Right lobe of liver (tissue), 6 donors: Measurements from ENCODE around the gene OLIG3. TPM values are rescaled to one million over a fixed set of nuclear protein-coding genes. Genes with fewer than 3 reads are reported as not detected.

Source experiments
- ATAC-seq, 4 donors: fragments of 200-7000 bp; cut with Tn5 transposase; one replicate each; pipeline ENCODE4 v1.9.1; 2020; ENCODE audit warnings: mild to moderate bottlenecking in 4 of 4, moderate library complexity in 4 of 4
- DNase-seq, 3 donors: peaks; one replicate each; pipeline ENCODE4 v3.0.0-alpha.2; 2020
- H3K27ac ChIP-seq, 3 donors: fragments of 200-600 bp; one replicate each; pipeline ENCODE4 v1.8.0; 2022
- H3K27me3 ChIP-seq, 2 donors: fragments of 200-600 bp; one replicate each; pipeline ENCODE4 v1.8.0; 2022
- H3K36me3 ChIP-seq, 4 donors: fragments of 200-600 bp; sonication (generic) in 1 of 4; one replicate each; pipeline versions ENCODE4 v1.5.1 to v1.8.0; 2017 to 2022; ENCODE audit warnings: control low read depth in 1 of 4
- H3K4me1 ChIP-seq, 4 donors: fragments of 200-600 bp; sonication (generic) in 1 of 4; one replicate each; pipeline versions ENCODE4 v1.5.1 to v1.8.0; 2017 to 2022; ENCODE audit warnings: control low read depth in 1 of 4
- H3K4me3 ChIP-seq, 3 donors: fragments of 200-600 bp; one replicate each; pipeline ENCODE4 v1.8.0; 2022
- H3K9me3 ChIP-seq, 4 donors: fragments of 200-600 bp; sonication (generic) in 1 of 4; one replicate each; pipeline versions ENCODE4 v1.5.1 to v1.8.0; 2017 to 2022; ENCODE audit warnings: control low read depth in 1 of 4
- POLR2A ChIP-seq: fragments of 450-650 bp; IDR thresholded peaks from one replicate; pipeline ENCODE4 v1.6.1; 2017; ENCODE audit warnings: antibody characterized with exemption, mild to moderate bottlenecking
- WGBS: methylation state at CpG from one replicate; pipeline ENCODE4 v1.1.6; 2018; ENCODE audit warnings: low coverage, low lambda C conversion rate; ENCODE audit not compliant: insufficient coverage; ENCODE audit errors: missing lambda C conversion rate; 5-methylcytosine and 5-hydroxymethylcytosine counted together
- intact Hi-C, 2 donors: fragments of 100-400 bp; cut with DNase I; formaldehyde crosslinking; loops; one replicate each; pipeline versions ENCODE4 v1.11.2 to v1.14.1; 2022
- long read RNA-seq: library from polyadenylated mRNA; unstranded; transcript quantifications from one replicate; pipeline ENCODE4 v2.0.0, GENCODE V29; 2019
- total RNA-seq, 6 experiments: library from RNA; depleted of rRNA in 2 of 6; stranded (reverse); fragments of >200 nt in 2 of 6; fragmentation: NEBNext Ultra II Directional in 3 of 6; extraction: Animal tissue kit (Norgen Biotek cat#: 25700) in 3 of 6; gene quantifications; one replicate each; pipeline versions ENCODE4 v1.1.0 to v1.2.4, GENCODE V29; 2016 to 2023
- TF ChIP-seq, protein P1 (sequence below), 4 donors: fragments of 200-600 bp in 3 of 4; fragments of 450-650 bp in 1 of 4; IDR thresholded peaks; one replicate each; pipeline versions ENCODE4 v1.5.1 to v1.8.0; 2016 to 2022; ENCODE audit warnings: antibody characterized with exemption in 4 of 4, mild to moderate bottlenecking in 2 of 4
- donor health status: DM: no; HTN: yes; CAD: no.
- donor health status: DM: no; HTN: no; CAD: no.
- donor health status: DM: no; HTN: no; CAD: no.
- donor health status: DM: no; HTN: yes; CAD: no.
- donor health status: DM: no; HTN: yes; CAD: no.

The OLIG3 gene
- total RNA-seq, result not detected
- long read RNA-seq, result 0 reads

DNA sequence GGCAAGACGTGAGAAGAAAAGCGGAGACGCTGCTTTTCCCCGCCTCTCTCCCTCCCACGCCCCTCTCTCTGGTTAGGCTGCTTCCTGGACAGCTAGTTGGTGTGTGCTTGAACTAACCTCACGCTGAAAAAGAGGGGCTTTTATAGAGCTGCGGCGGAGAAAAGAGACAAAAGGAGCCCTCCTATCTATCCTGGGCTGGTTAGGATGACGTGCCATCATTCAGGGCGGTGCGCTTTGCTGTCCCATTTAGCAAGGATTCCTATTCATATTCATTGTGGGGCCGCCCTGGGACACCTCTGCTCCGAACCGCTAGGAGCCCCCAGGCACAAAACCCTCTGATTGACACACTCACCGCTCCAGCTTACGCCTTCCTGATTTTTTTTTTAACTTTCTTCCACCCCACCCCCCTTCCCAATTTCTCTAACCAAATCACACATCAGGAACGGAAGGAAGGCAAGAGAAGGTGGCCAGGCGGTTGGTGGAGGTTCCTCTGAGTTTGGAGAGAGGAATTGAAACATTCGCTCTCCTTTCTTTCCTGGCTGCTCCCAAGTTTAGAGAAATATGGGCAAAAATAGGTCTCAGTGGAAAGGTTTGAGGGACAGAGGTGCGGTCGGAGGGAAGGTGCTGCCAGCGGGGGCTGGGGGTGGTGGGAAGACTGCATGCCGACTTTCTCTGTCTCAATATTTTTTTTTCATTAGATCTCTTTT lies at the start of gene OLIG3:
TSS of gene OLIG3 (minus strand) at position 114 of the 707 bp plus-strand sequence. CDS start 224 bp downstream, outside the sequence.
- Histone ChIP-seq H3K4me3 (no peak within 1 kb of the TSS), H3K27ac (no peak within 1 kb of the TSS), H3K36me3 (no peaks in the 10 kb centered on the region), H3K4me1 (peaks cover 0 to 15% (median 0%) of the 10 kb centered on the region in 4 donors), H3K9me3 (no peaks in the 10 kb centered on the region), H3K27me3 (peaks cover 31 to 68% of the 10 kb centered on the region in 2 donors)
- TF ChIP-seq, protein P1, sequence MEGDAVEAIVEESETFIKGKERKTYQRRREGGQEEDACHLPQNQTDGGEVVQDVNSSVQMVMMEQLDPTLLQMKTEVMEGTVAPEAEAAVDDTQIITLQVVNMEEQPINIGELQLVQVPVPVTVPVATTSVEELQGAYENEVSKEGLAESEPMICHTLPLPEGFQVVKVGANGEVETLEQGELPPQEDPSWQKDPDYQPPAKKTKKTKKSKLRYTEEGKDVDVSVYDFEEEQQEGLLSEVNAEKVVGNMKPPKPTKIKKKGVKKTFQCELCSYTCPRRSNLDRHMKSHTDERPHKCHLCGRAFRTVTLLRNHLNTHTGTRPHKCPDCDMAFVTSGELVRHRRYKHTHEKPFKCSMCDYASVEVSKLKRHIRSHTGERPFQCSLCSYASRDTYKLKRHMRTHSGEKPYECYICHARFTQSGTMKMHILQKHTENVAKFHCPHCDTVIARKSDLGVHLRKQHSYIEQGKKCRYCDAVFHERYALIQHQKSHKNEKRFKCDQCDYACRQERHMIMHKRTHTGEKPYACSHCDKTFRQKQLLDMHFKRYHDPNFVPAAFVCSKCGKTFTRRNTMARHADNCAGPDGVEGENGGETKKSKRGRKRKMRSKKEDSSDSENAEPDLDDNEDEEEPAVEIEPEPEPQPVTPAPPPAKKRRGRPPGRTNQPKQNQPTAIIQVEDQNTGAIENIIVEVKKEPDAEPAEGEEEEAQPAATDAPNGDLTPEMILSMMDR (IDR thresholded peaks at IDR 0.05), result no peak
- no peak for TF ChIP-seq POLR2A
- no peak for DNase-seq
- ATAC-seq, result no peak
- intact Hi-C loops, result no loop called here
- 12% methylated on average over 21 of the region's 23 CpGs for WGBS

DNA sequence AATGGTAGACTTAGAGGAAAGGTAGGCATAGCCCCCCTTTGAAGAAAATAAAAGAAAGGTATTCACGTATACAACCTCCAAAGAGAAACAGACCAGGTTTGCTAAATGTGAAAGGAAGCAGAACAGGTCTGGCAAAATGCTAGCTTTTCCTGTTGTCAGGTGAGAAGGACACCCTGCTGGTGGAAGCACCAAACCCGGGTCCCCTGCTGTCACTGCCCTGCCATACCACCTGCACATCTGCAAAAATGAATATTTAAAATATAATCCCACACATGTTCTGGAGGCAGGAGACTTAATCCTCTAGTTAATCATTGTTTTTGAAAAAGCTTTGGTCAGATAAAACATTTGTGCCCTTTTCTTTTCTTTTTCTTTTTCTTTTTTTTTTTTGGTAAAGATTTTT lies 48.9 kb upstream of the OLIG3 start:
- intact Hi-C loops, result no loop called here
- DNase-seq (no peak), ATAC-seq (no peak)
- Histone ChIP-seq H3K4me1 (no peaks in the 10 kb centered on the region), H3K27ac (no peak overlapping the region), H3K4me3 (no peak overlapping the region), H3K36me3 (no peaks in the 10 kb centered on the region), H3K27me3 (no peaks in the 10 kb centered on the region), H3K9me3 (no peaks in the 10 kb centered on the region)
- 20% methylated on average over 2 of the region's 2 CpGs for WGBS
- TF ChIP-seq POLR2A, result no peak
- TF ChIP-seq, protein P1 (IDR thresholded peaks at IDR 0.05), result no peak

DNA sequence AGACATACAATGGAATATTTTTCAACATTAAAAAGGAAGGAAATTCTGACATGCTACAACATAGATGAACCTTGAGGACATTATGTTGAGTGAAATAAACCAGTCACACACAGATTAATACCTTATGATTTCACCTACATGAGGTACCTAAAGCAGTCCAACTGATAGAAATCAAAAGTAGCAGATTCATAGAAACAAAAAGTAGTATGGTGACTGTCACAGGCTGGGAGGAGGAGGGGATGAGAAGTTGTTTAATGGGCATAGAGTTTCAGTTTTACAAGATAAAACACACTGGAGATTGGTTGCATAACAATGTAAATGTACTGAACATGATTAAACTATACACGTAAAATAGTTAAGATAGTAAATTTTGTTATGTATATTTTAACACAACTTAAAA lies 48.5 kb upstream of the OLIG3 start:
- Histone ChIP-seq H3K27me3 (no peaks in the 10 kb centered on the region), H3K4me1 (no peaks in the 10 kb centered on the region), H3K27ac (no peak overlapping the region), H3K9me3 (no peaks in the 10 kb centered on the region), H3K36me3 (no peaks in the 10 kb centered on the region), H3K4me3 (no peak overlapping the region)
- TF ChIP-seq POLR2A, result no peak
- TF ChIP-seq, protein P1 (IDR thresholded peaks at IDR 0.05), result no peak
- DNase-seq (no peak), ATAC-seq (no peak)
- 33% methylated on average over 1 of the region's 1 CpG for WGBS
- intact Hi-C loops, result no loop called here

DNA sequence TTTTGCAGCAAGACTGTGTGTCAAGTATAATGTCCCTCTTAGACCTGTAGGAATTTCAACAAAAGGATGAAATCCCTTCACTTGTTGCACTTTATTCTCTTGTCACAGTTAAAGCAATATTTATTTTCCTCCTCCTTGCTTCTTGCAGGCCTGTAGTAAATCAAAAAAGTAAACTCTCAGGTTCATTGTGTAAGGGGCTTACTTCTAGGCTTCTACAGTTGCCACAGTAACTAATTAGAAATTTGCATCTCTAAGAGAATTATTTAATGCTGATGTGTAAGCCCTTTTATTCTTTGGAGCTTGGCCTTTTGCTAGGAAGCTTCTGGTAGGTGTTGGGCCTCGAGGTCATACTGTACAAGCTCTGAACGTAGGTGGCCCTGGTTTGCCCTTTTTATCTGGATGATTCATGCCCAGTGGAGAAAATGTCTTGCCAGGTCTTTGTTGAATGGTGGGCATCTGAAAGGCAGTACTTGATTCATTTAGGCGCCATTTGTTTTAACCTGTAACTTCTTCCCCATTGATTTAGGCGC lies 47.4 kb upstream of the OLIG3 start:
- 71% methylated on average over 4 of the region's 4 CpGs for WGBS
- no peak for ATAC-seq
- no peak for DNase-seq
- Histone ChIP-seq H3K27me3 (no peaks in the 10 kb centered on the region), H3K36me3 (no peaks in the 10 kb centered on the region), H3K4me3 (no peak overlapping the region), H3K27ac (no peak overlapping the region), H3K9me3 (no peaks in the 10 kb centered on the region), H3K4me1 (no peaks in the 10 kb centered on the region)
- TF ChIP-seq POLR2A, result no peak
- TF ChIP-seq, protein P1 (IDR thresholded peaks at IDR 0.05), result no peak
- intact Hi-C loops, result no loop called here
